Progenitor cell of endocrine pancreas (in vitro differentiated cells): ENCODE measurements around the gene DRD2. TPM values are rescaled to one million over a fixed set of nuclear protein-coding genes. Genes with fewer than 3 reads are reported as not detected.

ENCODE experiments used
- DNase-seq: peaks from one replicate; pipeline ENCODE4 v3.0.0; 2021; ENCODE audit warnings: low spot score; ENCODE audit not compliant: unreplicated experiment
- H3K27ac Mint-ChIP-seq: 2 replicates; pipeline ENCODE4 v1.8.0; 2021; ENCODE audit warnings: mild to moderate bottlenecking, moderate library complexity, mixed read lengths
- H3K27me3 Mint-ChIP-seq: 2 replicates; pipeline ENCODE4 v1.8.0; 2021; ENCODE audit warnings: mixed read lengths
- H3K36me3 Mint-ChIP-seq: 2 replicates; pipeline ENCODE4 v1.8.0; 2022; ENCODE audit warnings: mixed read lengths; ENCODE audit not compliant: insufficient read depth
- H3K4me1 Mint-ChIP-seq: 2 replicates; pipeline ENCODE4 v1.8.0; 2021; ENCODE audit warnings: low read depth, mixed read lengths
- H3K4me3 Mint-ChIP-seq: 2 replicates; pipeline ENCODE4 v1.8.0; 2021; ENCODE audit warnings: low read depth, mild to moderate bottlenecking, moderate library complexity, mixed read lengths
- H3K9me3 Mint-ChIP-seq: 2 replicates; pipeline ENCODE4 v1.8.0; 2021; ENCODE audit warnings: low read depth, mixed read lengths
- total RNA-seq: library from RNA; stranded (reverse); gene quantifications from 2 replicates; pipeline ENCODE4 v1.2.1, GENCODE V29; 2021
- TF ChIP-seq, protein P1 (sequence below): fragments of 200-600 bp; sonication (generic); IDR thresholded peaks from one replicate; pipeline ENCODE4 v1.5.0; 2021; ENCODE audit warnings: antibody characterized with exemption, mild to moderate bottlenecking; ENCODE audit not compliant: unreplicated experiment

DRD2 gene
- total RNA-seq, 1 donor from 2014 or later: 0.22 TPM

DNA sequence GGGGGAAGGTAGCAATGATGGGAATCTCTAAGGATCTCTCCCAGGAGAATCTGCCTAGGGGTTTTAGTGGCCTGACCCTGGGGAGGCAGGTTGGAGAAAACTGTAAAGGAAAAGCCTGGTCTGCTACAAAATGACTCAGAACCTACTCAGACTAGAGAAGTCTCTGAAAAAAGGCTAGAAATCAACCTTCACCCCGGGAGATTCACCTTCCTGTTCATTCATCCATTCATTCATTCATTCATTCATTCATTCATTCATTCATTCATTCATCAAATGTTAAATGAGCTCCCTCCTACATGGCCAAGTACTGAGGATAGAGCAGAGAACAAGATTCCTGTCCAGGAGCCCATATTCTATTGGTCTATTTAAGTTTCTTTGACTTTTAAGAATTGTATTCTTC lies 96.5 kb downstream of the DRD2 start:
- H3K4me3 Mint-ChIP-seq: no peak overlapping the region
- H3K27ac Mint-ChIP-seq: no peak overlapping the region
- no peaks in the 10 kb centered on the region for H3K27me3 Mint-ChIP-seq
- TF ChIP-seq, protein P1, sequence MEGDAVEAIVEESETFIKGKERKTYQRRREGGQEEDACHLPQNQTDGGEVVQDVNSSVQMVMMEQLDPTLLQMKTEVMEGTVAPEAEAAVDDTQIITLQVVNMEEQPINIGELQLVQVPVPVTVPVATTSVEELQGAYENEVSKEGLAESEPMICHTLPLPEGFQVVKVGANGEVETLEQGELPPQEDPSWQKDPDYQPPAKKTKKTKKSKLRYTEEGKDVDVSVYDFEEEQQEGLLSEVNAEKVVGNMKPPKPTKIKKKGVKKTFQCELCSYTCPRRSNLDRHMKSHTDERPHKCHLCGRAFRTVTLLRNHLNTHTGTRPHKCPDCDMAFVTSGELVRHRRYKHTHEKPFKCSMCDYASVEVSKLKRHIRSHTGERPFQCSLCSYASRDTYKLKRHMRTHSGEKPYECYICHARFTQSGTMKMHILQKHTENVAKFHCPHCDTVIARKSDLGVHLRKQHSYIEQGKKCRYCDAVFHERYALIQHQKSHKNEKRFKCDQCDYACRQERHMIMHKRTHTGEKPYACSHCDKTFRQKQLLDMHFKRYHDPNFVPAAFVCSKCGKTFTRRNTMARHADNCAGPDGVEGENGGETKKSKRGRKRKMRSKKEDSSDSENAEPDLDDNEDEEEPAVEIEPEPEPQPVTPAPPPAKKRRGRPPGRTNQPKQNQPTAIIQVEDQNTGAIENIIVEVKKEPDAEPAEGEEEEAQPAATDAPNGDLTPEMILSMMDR: no peak
- DNase-seq: no peak
- H3K4me1 Mint-ChIP-seq: no peaks in the 10 kb centered on the region
- peaks cover 1% of the 10 kb centered on the region for H3K36me3 Mint-ChIP-seq
- H3K9me3 Mint-ChIP-seq: peaks cover 4% of the 10 kb centered on the region

DNA sequence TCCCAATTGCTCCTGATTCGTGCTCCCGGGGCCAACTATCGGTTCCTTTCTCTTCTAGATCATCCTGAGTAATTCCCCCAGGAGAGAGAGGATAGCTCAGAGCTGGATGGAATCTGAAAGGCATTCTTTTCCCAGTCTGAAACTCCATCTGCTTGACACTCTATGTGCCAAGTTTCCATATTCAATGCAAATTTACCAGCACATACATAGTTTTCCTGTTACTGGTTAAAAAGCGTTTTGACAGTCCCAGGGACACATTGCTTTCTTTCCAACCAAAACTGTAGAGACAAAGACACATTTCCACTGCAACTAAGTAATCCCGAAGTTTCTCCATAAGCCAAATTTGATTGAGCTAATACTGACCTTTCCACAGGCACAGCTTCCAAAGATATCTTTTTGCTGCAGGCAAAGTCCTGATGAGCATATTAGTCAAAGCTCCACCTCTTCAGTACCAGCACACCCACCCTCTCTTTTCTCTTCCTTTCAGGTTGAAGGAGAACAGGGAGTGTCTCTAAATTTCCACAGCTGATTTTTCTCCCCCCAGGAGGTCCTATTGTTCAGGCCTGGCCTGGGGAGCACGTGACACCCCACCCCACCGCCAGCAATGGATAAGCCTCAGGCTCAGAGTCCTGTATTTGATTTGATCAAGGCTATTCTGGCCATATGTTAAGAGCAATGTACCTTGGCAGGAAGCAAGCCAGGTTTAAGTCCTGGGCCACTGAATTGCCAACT lies 97.4 kb downstream of the DRD2 start:
- H3K9me3 Mint-ChIP-seq: peaks cover 4% of the 10 kb centered on the region
- DNase-seq: no peak
- no peak overlapping the region for H3K27ac Mint-ChIP-seq
- H3K4me1 Mint-ChIP-seq: no peaks in the 10 kb centered on the region
- peaks cover 4% of the 10 kb centered on the region for H3K36me3 Mint-ChIP-seq
- TF ChIP-seq, protein P1: no peak
- no peaks in the 10 kb centered on the region for H3K27me3 Mint-ChIP-seq
- no peak overlapping the region for H3K4me3 Mint-ChIP-seq

DNA sequence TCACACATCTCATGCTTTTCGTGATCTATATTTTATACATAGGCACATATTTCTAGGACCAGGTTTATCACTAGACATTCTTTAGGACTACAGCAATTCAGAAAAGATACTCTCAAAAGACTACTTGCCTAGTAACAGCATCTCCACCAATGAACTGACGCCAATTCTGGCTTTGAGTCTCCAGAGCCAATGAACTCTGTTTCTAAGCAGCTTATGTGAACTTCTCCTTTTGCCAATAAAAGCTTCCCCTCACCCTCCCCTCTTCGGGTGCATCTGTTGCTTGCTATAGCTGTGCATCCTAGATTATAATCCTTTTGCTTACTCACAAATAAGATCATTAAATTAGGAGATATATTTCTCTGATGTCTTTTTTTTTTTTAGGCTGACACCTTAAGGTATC lies 99.0 kb downstream of the DRD2 start:
- Mint-ChIP-seq H3K27ac (no peak overlapping the region), H3K4me3 (no peak overlapping the region), H3K27me3 (no peaks in the 10 kb centered on the region), H3K36me3 (peaks cover 4% of the 10 kb centered on the region), H3K9me3 (peaks cover 4% of the 10 kb centered on the region), H3K4me1 (no peaks in the 10 kb centered on the region)
- no peak for DNase-seq
- TF ChIP-seq, protein P1: no peak

DNA sequence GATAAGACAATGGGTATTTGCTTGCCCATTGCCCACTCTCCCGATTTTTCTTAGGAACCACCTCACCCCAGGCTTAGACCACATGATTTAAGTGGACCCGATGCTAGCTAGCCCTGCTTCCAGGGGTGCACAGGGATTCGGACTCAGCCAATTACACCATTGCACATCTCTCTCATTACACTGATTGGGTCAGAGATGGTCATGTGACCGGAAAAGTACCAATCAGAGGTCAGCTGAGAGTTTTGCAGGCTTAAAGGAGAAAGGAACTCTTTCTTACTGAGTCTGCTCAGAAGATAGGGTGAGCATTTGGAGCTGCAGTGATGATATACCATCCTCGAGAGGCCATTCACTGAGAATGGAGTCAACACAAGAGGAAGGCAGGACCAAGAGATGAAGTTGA lies 99.8 kb downstream of the DRD2 start:
- Mint-ChIP-seq H3K27me3 (no peaks in the 10 kb centered on the region), H3K27ac (no peak overlapping the region)

DNA sequence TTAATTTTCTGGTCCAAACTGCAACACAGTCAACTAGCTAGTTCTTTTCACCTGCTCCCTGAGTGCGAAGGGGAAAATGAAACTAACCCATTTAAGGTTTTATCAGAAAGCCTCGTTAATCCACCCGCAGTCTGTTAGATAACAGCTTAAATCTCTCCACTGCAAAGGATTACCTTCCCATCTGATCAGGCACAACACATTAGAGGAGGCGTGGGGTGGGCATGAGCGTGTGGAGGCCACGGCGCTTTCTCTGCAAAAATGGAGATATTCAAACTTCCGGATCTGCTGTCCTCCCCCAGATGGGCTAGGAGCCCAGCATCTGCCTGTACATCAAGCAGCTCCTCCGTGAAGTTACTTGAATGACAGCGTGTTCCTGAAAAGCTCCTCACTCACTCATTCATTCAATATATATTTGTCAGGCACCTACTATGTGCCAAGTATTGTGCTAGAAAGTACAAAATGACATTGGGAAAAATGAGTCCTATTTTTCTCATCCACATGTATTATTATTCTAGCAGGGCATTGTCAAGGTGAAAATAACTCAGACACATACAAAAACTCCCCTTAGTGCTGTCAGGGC lies 101.1 kb downstream of the DRD2 start:
- Mint-ChIP-seq H3K4me3 (no peak overlapping the region), H3K36me3 (peaks cover 3% of the 10 kb centered on the region), H3K27me3 (no peaks in the 10 kb centered on the region), H3K27ac (no peak overlapping the region), H3K4me1 (peaks cover 7% of the 10 kb centered on the region), H3K9me3 (no peaks in the 10 kb centered on the region)
- TF ChIP-seq, protein P1: no peak
- DNase-seq: no peak

More for the DNA sequence above, 99.8 kb downstream of the DRD2 start:
- Mint-ChIP-seq H3K4me3 (no peak overlapping the region), H3K9me3 (peaks cover 4% of the 10 kb centered on the region), H3K4me1 (no peaks in the 10 kb centered on the region), H3K36me3 (peaks cover 3% of the 10 kb centered on the region)
- DNase-seq: no peak
- TF ChIP-seq, protein P1: no peak
